Astrocyte (in vitro differentiated cells and primary cell): ENCODE measurements around the gene DRD4. TPM values are rescaled to one million over a fixed set of nuclear protein-coding genes. Genes with fewer than 3 reads are reported as not detected.
"Not testable (repeated sequence)": the region's sequence is repeated elsewhere in the genome, so short reads cannot be mapped to it uniquely, and the experiment has no call there.

Experiments
- DNase-seq: peaks from one replicate; pipeline ENCODE4 v3.0.0-alpha.2; 2010; ENCODE audit warnings: low read depth
- FAIRE-seq: peaks from 2 replicates; lab custom pipeline; 2011; peaks lifted over from hg19 to GRCh38; lab: Jason Lieb, UNC
- H2AFZ ChIP-seq: 2 replicates; pipeline ENCODE4 v1.6.0; 2012; ENCODE audit warnings: low read depth, low read length, inconsistent platforms
- H3K27ac ChIP-seq: 2 replicates; pipeline ENCODE4 v1.5.1; 2011; ENCODE audit warnings: low read depth, low read length, inconsistent platforms
- H3K27me3 ChIP-seq: 2 replicates; pipeline ENCODE4 v1.6.0; 2011; ENCODE audit warnings: low read length, inconsistent platforms; ENCODE audit not compliant: insufficient read depth
- H3K36me3 ChIP-seq: 2 replicates; pipeline ENCODE4 v1.5.1; 2011; ENCODE audit warnings: low read length, inconsistent platforms; ENCODE audit not compliant: insufficient read depth
- H3K4me1 ChIP-seq: 2 replicates; pipeline ENCODE4 v1.5.1; 2011; ENCODE audit warnings: low read length, inconsistent platforms; ENCODE audit not compliant: insufficient read depth
- H3K4me2 ChIP-seq: 2 replicates; pipeline ENCODE4 v1.6.0; 2012; ENCODE audit warnings: low read length, inconsistent platforms
- H3K4me3 ChIP-seq: 2 replicates; pipeline ENCODE4 v1.5.1; 2011; ENCODE audit warnings: low read depth, mild to moderate bottlenecking, low read length, inconsistent platforms; ENCODE audit not compliant: insufficient read depth
- H3K79me2 ChIP-seq: 2 replicates; pipeline ENCODE4 v1.6.0; 2012; ENCODE audit warnings: mild to moderate bottlenecking, low read length, inconsistent platforms; ENCODE audit not compliant: insufficient read depth
- H3K9ac ChIP-seq: 2 replicates; pipeline ENCODE4 v1.6.0; 2012; ENCODE audit warnings: mild to moderate bottlenecking, low read length, inconsistent platforms
- H3K9me3 ChIP-seq: 2 replicates; pipeline ENCODE4 v1.5.1; 2012; ENCODE audit warnings: low read depth, mild to moderate bottlenecking, low read length, inconsistent platforms; ENCODE audit not compliant: insufficient read depth
- H4K20me1 ChIP-seq: 2 replicates; pipeline ENCODE4 v1.6.0; 2012; ENCODE audit warnings: low read length, inconsistent platforms; ENCODE audit not compliant: insufficient read depth
- H3K27ac Mint-ChIP-seq: one replicate; pipeline ENCODE4 v1.8.0; 2021; ENCODE audit warnings: mild to moderate bottlenecking, mixed read lengths; ENCODE audit not compliant: unreplicated experiment
- H3K27me3 Mint-ChIP-seq: one replicate; pipeline ENCODE4 v1.8.0; 2021; ENCODE audit warnings: low read depth, mixed read lengths; ENCODE audit not compliant: unreplicated experiment
- H3K36me3 Mint-ChIP-seq: one replicate; pipeline ENCODE4 v1.8.0; 2021; ENCODE audit warnings: low read depth, mixed read lengths; ENCODE audit not compliant: unreplicated experiment
- H3K4me1 Mint-ChIP-seq: one replicate; pipeline ENCODE4 v1.8.0; 2021; ENCODE audit warnings: low read depth, mixed read lengths; ENCODE audit not compliant: unreplicated experiment
- H3K4me3 Mint-ChIP-seq: one replicate; pipeline ENCODE4 v1.8.0; 2021; ENCODE audit warnings: mild to moderate bottlenecking, moderate library complexity, mixed read lengths; ENCODE audit not compliant: unreplicated experiment
- H3K9me3 Mint-ChIP-seq: one replicate; pipeline ENCODE4 v1.8.0; 2021; ENCODE audit warnings: mild to moderate bottlenecking, mixed read lengths; ENCODE audit not compliant: unreplicated experiment
- CTCF ChIP-seq: IDR thresholded peaks from 2 replicates; pipeline ENCODE4 v1.5.1; 2011; ENCODE audit warnings: low read depth, mild to moderate bottlenecking, inconsistent platforms, low read length, moderate library complexity; ENCODE audit not compliant: insufficient read depth
- EZH2 ChIP-seq: IDR thresholded peaks from 2 replicates; pipeline ENCODE4 v1.6.1; 2012; ENCODE audit warnings: mild to moderate bottlenecking, low read length, inconsistent platforms; ENCODE audit not compliant: insufficient read depth
- total RNA-seq: library from RNA; stranded (reverse); gene quantifications from 2 replicates; pipeline ENCODE4 v1.2.1, GENCODE V29; 2021

Gene DRD4
- total RNA-seq, 1 donor from 2014 or later, result 9.9 TPM

GRCh38 chr11:645536-645935 is 8.5 kb downstream of the DRD4 start:
- no peak overlapping the region for H3K9ac ChIP-seq
- peaks cover 14% of the 10 kb centered on the region for H4K20me1 ChIP-seq
- H3K27me3 ChIP-seq, result no peaks in the 10 kb centered on the region
- Mint-ChIP-seq H3K9me3 (no peaks in the 10 kb centered on the region), H3K36me3 (peaks cover 8% of the 10 kb centered on the region), H3K27ac (peak overlapping the region; percentile 41), H3K27me3 (no peaks in the 10 kb centered on the region), H3K4me3 (no peak overlapping the region), H3K4me1 (no peaks in the 10 kb centered on the region)
- no peak overlapping the region for H2AFZ ChIP-seq
- peaks cover 5% of the 10 kb centered on the region for H3K36me3 ChIP-seq
- H3K4me2 ChIP-seq, result no peak overlapping the region
- H3K4me3 ChIP-seq, result no peak overlapping the region
- DNase-seq (no peak), FAIRE-seq (no peak)
- H3K9me3 ChIP-seq, result no peaks in the 10 kb centered on the region
- no peak overlapping the region for H3K27ac ChIP-seq
- H3K4me1 ChIP-seq, result peaks cover 4% of the 10 kb centered on the region
- TF ChIP-seq EZH2 (no peak), CTCF (no peak)
- H3K79me2 ChIP-seq, result no peaks in the 10 kb centered on the region

GRCh38 chr11:646214-646613 is 9.1 kb downstream of the DRD4 start:
- Mint-ChIP-seq H3K27ac (no peak overlapping the region), H3K4me3 (no peak overlapping the region), H3K36me3 (peaks cover 8% of the 10 kb centered on the region), H3K4me1 (no peaks in the 10 kb centered on the region), H3K27me3 (no peaks in the 10 kb centered on the region), H3K9me3 (no peaks in the 10 kb centered on the region)
- Histone ChIP-seq H3K27me3 (no peaks in the 10 kb centered on the region), H3K4me1 (no peaks in the 10 kb centered on the region), H3K9me3 (no peaks in the 10 kb centered on the region), H3K4me2 (no peak overlapping the region), H3K27ac (no peak overlapping the region), H3K79me2 (no peaks in the 10 kb centered on the region), H2AFZ (no peak overlapping the region), H3K9ac (no peak overlapping the region), H3K4me3 (no peak overlapping the region), H4K20me1 (peaks cover 7% of the 10 kb centered on the region), H3K36me3 (peaks cover 5% of the 10 kb centered on the region)
- TF ChIP-seq CTCF, result no peak
- TF ChIP-seq EZH2, result no peak
- DNase-seq, result no peak
- FAIRE-seq, result no peak

DNA sequence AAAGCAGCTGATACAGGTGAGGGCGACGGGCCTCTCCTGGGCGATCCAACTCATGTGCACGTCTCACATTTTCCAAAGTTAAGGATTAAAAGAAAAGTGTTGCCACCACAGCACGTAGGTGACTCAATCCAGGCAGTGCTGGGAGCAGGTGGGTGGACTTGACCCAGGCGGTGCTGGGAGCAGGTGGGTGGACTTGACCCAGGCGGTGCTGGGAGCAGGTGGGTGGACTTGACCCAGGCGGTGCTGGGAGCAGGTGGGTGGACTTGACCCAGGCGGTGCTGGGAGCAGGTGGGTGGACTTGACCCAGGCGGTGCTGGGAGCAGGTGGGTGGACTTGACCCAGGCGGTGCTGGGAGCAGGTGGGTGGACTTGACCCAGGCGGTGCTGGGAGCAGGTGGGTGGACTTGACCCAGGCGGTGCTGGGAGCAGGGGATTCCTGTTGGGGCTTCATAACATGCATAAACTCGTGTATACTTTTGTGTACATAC is 10.6 kb downstream of the DRD4 start:
- not testable (repeated sequence) for H3K4me1 Mint-ChIP-seq, H3K4me2 ChIP-seq, H3K4me1 ChIP-seq, H3K9ac ChIP-seq, DNase-seq, H3K4me3 Mint-ChIP-seq, FAIRE-seq, H3K36me3 Mint-ChIP-seq, H3K4me3 ChIP-seq, H3K9me3 Mint-ChIP-seq, H3K27me3 Mint-ChIP-seq, H2AFZ ChIP-seq, H3K27ac ChIP-seq, H3K36me3 ChIP-seq, H3K27ac Mint-ChIP-seq, H4K20me1 ChIP-seq, H3K9me3 ChIP-seq, H3K27me3 ChIP-seq, H3K79me2 ChIP-seq
